BLaER1 treated with 17β-estradiol and CSF1 and Interleukin-3, amounts not matched to agents 10 nM and 100 nM (cell line): ENCODE results near the gene FOXO6.
A peak's percentile ranks its signal among the peaks of the same experiment; 100 is the strongest.
"Not testable (repeated sequence)": the region's sequence is repeated elsewhere in the genome, so short reads cannot be mapped to it uniquely, and the experiment has no call there.

Source experiments
- H3K27ac ChIP-seq, 11 experiments: shearing (Covaris generic); formaldehyde crosslinking; 2 replicates each; pipeline ENCODE4 v1.8.1; 2022
- H3K27me3 ChIP-seq, 11 experiments: shearing (Covaris generic); formaldehyde crosslinking; 2 replicates each; pipeline ENCODE4 v1.8.1; 2022
- H3K36me3 ChIP-seq, 11 experiments: shearing (Covaris generic); formaldehyde crosslinking; 2 replicates each; pipeline ENCODE4 v1.8.1; 2022
- H3K4me1 ChIP-seq, 10 experiments: shearing (Covaris generic); formaldehyde crosslinking; 2 replicates each; pipeline ENCODE4 v1.8.1; 2022
- H3K4me2 ChIP-seq, 11 experiments: shearing (Covaris generic); formaldehyde crosslinking; 2 replicates each; pipeline ENCODE4 v1.8.1; 2022
- H3K4me3 ChIP-seq, 10 experiments: shearing (Covaris generic); formaldehyde crosslinking; 2 replicates each; pipeline ENCODE4 v1.8.1; 2022
- H3K9ac ChIP-seq, 11 experiments: shearing (Covaris generic); formaldehyde crosslinking; 2 replicates each; pipeline ENCODE4 v1.8.1; 2022
- H3K9me3 ChIP-seq, 11 experiments: shearing (Covaris generic); formaldehyde crosslinking; replicated peaks in 1 of 11; 2 replicates each; pipeline ENCODE4 v1.8.1; 2022
- H4K20me1 ChIP-seq, 11 experiments: shearing (Covaris generic); formaldehyde crosslinking; 2 replicates each; pipeline ENCODE4 v1.8.1; 2022
- Cebpa-rat ChIP-seq, 11 experiments: shearing (Covaris generic); IDR thresholded peaks; 2 replicates each; pipeline ENCODE4 v1.8.1; 2022

Gene FOXO6

GRCh38 chr1:41327383-41327999, 33.7 kb upstream of the FOXO6 start:
- Histone ChIP-seq H4K20me1 (no peaks in the 10 kb centered on the region), H3K4me3 (no peak overlapping the region), H3K36me3 (no peaks in the 10 kb centered on the region), H3K27ac (no peak overlapping the region), H3K4me1 (peaks cover 12 to 44% (median 24%) of the 10 kb centered on the region in 10 experiments), H3K9me3 (no peaks in the 10 kb centered on the region), H3K9ac (no peak overlapping the region), H3K27me3 (no peaks in the 10 kb centered on the region), H3K4me2 (peak overlapping the region in 1 of 11 experiments; percentile 2; a peak in 1 of 22 replicates)
- no peak for TF ChIP-seq Cebpa-rat (IDR thresholded peaks at IDR 0.05)

- peaks cover 16 to 46% (median 28%) of the 10 kb centered on the region in 10 experiments for H3K4me1 ChIP-seq
- peaks cover 0 to 2% (median under 1%) of the 10 kb centered on the region in 11 experiments; a peak in 8 of 22 replicates for H3K9me3 ChIP-seq
- H3K4me3 ChIP-seq, result no peak overlapping the region
- H3K4me2 ChIP-seq, result peak overlapping the region in 3 of 11 experiments; percentile 2 to 31 (median 2); a peak in 4 of 22 replicates
- H3K27me3 ChIP-seq, result no peaks in the 10 kb centered on the region
- no peaks in the 10 kb centered on the region for H3K36me3 ChIP-seq
- no peak for TF ChIP-seq Cebpa-rat (IDR thresholded peaks at IDR 0.05)
- no peak overlapping the region for H3K27ac ChIP-seq
- H4K20me1 ChIP-seq, result no peaks in the 10 kb centered on the region
- no peak overlapping the region for H3K9ac ChIP-seq
Measured at GRCh38 chr1:41328001-41328615, 33.1 kb upstream of the FOXO6 start.

- no peak overlapping the region for H3K27ac ChIP-seq
- peaks cover 0 to 11% (median 8%) of the 10 kb centered on the region in 11 experiments; a peak in 15 of 22 replicates for H3K9me3 ChIP-seq
- H3K4me3 ChIP-seq, result no peak overlapping the region
- no peak overlapping the region for H3K9ac ChIP-seq
- no peaks in the 10 kb centered on the region for H3K27me3 ChIP-seq
- no peaks in the 10 kb centered on the region for H4K20me1 ChIP-seq
- TF ChIP-seq Cebpa-rat (IDR thresholded peaks at IDR 0.05), result no peak
- H3K4me1 ChIP-seq, result peaks cover 17 to 49% (median 35%) of the 10 kb centered on the region in 10 experiments
- no peaks in the 10 kb centered on the region for H3K36me3 ChIP-seq
- no peak overlapping the region for H3K4me2 ChIP-seq
Measured at GRCh38 chr1:41328780-41329640, 32.2 kb upstream of the FOXO6 start.

- Histone ChIP-seq H3K9ac (no peak overlapping the region), H3K27ac (no peak overlapping the region), H3K9me3 (peaks cover 0 to 17% (median 13%) of the 10 kb centered on the region in 11 experiments; a peak in 15 of 22 replicates), H3K4me1 (peaks cover 17 to 49% (median 35%) of the 10 kb centered on the region in 10 experiments), H4K20me1 (no peaks in the 10 kb centered on the region), H3K4me2 (no peak overlapping the region), H3K4me3 (no peak overlapping the region), H3K27me3 (no peaks in the 10 kb centered on the region), H3K36me3 (no peaks in the 10 kb centered on the region)
- TF ChIP-seq Cebpa-rat (IDR thresholded peaks at IDR 0.05), result no peak
Measured at GRCh38 chr1:41329662-41330587, 31.3 kb upstream of the FOXO6 start.

DNA sequence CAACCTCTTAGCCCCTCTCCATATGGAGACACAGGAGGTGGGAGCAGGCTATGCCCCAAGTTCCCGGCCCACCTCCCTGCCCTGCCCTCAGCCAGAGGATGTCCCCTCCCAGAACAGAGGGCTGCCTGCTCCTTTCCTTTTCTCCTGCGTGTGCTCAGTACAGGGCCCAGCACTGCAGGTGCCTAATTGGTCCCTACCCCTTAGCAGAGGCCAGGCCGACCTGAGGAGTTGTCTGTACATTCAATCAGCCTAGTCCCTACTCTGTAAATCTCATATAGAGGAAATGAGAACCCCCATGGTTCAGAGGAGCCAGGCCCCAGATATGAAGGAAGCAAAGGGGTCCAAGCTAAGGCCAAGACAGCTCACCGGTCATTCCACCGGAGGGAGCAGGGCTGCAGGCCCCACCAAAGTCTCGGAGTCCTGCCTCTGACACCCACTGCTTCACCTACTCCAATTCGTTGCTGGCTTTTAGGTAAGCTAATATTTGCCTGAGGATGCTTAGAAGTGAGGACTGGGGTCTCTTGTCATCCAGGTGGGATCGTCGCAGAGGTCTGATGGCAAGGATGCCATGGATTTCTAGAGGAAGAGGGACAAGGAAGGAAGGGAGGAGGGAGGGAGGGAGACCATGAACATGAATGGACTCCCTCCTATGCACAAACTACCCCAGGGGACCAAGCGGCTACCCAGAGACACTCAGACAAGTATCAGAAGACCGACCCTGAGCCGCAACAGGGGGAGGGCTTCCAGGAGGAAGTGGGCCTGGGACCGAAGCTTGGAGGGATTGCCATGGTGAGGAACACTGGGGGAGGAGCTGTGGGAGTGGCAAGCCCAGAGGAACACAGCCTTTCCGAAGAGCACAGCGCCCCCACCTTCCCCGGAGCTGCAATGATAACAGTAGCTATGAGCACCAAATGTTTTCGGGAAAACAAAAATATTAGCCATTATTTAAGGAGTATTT, 30.4 kb upstream of the FOXO6 start:
- Histone ChIP-seq H3K36me3 (no peaks in the 10 kb centered on the region), H3K27ac (peak overlapping the region in 1 of 11 experiments; percentile 2; a peak in 1 of 22 replicates), H4K20me1 (no peaks in the 10 kb centered on the region), H3K4me1 (peaks cover 17 to 49% (median 35%) of the 10 kb centered on the region in 10 experiments), H3K9me3 (peaks cover 0 to 19% (median 13%) of the 10 kb centered on the region in 11 experiments; a peak in 15 of 22 replicates), H3K9ac (no peak overlapping the region), H3K4me2 (peak overlapping the region; percentile 44 to 86 (median 66)), H3K4me3 (no peak overlapping the region), H3K27me3 (no peaks in the 10 kb centered on the region)
- no peak for TF ChIP-seq Cebpa-rat (IDR thresholded peaks at IDR 0.05)

DNA sequence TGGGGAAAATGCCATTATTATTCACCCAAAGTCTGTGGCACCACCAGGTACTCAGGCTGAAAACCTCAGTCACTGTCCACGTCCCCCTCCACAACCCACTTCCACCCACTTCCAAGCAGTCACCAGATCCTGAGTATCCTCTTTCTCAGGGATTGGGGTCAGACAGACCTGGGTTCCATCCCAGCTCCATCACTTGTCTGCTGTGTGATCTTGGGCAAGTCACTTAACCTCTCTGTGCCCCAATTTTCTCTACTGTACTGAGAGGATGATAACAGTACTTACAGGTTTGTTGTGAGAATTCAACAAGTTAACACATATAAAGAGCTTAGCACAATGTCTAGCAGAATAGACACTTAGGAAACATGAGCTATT, 29.7 kb upstream of the FOXO6 start:
- H3K4me1 ChIP-seq, result peaks cover 17 to 49% (median 35%) of the 10 kb centered on the region in 10 experiments
- H3K4me3 ChIP-seq, result no peak overlapping the region
- H3K4me2 ChIP-seq, result peak overlapping the region; percentile 44 to 86 (median 66)
- no peaks in the 10 kb centered on the region for H4K20me1 ChIP-seq
- H3K27me3 ChIP-seq, result no peaks in the 10 kb centered on the region
- no peak for TF ChIP-seq Cebpa-rat (IDR thresholded peaks at IDR 0.05)
- H3K27ac ChIP-seq, result no peak overlapping the region; a peak in 1 of 22 replicates
- no peaks in the 10 kb centered on the region for H3K36me3 ChIP-seq
- H3K9me3 ChIP-seq, result peaks cover 0 to 19% (median 13%) of the 10 kb centered on the region in 11 experiments; a peak in 15 of 22 replicates
- H3K9ac ChIP-seq, result no peak overlapping the region

DNA sequence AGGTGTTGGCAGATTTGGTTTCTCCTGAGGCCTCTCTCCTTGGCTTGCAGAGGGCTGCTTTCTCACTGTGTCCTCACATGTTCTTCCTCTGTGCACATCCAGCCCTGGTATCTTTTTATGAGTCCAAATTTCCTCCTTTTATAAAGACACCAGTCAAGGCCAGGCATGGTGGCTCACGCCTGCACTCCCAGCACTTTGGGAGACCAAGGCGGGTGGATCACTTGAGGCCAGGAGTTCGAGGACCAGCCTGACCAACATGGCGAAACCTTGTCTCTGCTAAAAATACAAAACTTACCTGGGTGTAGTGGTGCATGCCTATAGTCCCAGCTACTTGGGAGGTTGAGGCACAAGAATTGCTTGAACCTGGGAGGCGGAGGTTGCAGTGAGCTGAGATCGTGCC, 29.1 kb upstream of the FOXO6 start:
- H3K36me3 ChIP-seq, H3K4me3 ChIP-seq, H4K20me1 ChIP-seq, H3K9ac ChIP-seq, H3K27ac ChIP-seq, H3K27me3 ChIP-seq: not testable (repeated sequence)
- H3K4me2 ChIP-seq, result peak overlapping the region in 10 of 11 experiments; percentile 44 to 86 (median 66); a peak in 20 of 22 replicates
- peaks cover 0 to 19% (median 13%) of the 10 kb centered on the region in 11 experiments; a peak in 15 of 22 replicates for H3K9me3 ChIP-seq
- H3K4me1 ChIP-seq, result peaks cover 17 to 49% (median 35%) of the 10 kb centered on the region in 10 experiments
